NCI-H1048 (cell line): Measurements from ENCODE around the gene H1-8.

ENCODE experiments used
- DNase-seq: peaks from one replicate; lab custom pipeline; 2025; lab: John Stamatoyannopoulos, UW

H1-8 gene

GRCh38 chr3:129593595-129594339, 50.8 kb downstream of the H1-8 start:
- no peak for DNase-seq

GRCh38 chr3:129594409-129594808, 51.4 kb downstream of the H1-8 start:
- no peak for DNase-seq

DNA sequence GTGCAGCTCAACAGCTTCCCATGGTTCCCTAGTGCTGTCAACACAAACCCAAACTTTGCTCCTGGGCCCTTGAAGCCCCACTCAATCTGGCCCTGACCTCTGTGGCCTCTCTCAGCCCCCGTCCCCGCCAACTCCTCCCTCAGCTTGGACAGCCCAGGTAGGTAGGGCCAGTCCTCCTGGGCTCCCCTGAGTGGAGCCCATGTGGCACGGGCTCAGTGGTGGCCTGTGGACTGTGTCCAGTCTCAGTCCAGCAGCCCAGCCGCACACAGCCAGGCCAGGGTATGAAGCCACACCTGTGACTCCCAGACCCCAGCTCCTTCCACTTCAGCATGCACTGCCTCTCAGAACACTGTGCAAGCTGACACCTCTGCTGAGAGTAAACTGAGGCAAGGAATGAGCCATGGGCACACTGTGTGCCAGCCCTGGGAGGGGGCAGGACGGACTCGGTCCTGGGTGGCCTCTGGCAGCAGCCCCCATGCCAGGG, 52.0 kb downstream of the H1-8 start:
- DNase-seq: no peak

- DNase-seq: no peak
These were observed 52.7 kb downstream of the H1-8 start for GRCh38 chr3:129595544-129596193.

- no peak for DNase-seq
These were observed 53.5 kb downstream of the H1-8 start for GRCh38 chr3:129596194-129597086.

DNA sequence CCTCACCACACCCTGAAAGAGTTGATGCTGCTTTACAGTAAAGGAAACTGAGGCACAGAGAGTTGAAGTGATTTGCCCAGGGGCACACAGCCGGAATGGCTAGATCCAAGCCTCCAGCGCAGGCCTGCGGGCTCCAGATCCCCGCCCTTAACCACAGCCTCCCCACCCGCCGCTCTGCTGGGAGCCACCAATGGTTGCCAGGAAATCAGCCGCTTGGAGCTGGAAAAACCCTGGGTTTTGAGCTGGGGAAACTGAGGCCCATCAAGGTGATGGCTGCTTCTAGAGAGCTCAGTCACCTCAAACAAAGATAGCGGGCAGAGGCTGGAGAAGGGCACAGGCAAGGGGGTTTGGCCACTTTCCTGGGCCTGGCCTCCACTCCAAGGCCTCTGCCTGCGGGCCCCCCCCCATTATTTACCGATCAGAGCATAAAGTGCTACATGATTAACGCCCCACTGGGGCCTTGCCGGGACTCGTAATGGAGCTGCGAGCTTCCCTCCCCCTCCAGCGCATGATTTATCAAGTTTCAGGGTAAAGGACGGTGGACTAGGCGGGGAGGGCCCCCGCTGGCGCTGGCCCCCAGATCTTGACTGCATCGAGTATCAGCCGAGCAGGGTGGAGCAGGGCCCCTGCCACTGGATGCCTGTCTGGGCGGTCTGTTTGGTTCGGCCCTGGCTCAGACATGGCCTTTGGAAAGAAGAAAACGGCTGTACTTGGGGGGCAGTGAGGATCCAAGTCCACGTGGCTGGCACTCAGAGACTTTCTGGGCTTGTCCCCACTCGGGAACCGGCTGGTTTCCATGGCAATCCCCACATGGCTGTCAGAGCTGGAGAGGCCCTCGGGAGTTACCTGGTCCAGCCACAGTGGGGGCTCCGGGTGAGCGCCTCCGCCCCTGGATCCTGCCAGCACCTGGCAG, 54.4 kb downstream of the H1-8 start:
- no peak for DNase-seq

- no peak for DNase-seq
These were observed 55.0 kb downstream of the H1-8 start for GRCh38 chr3:129598000-129598381.

GRCh38 chr3:129598484-129598883, 55.5 kb downstream of the H1-8 start:
- no peak for DNase-seq

DNA sequence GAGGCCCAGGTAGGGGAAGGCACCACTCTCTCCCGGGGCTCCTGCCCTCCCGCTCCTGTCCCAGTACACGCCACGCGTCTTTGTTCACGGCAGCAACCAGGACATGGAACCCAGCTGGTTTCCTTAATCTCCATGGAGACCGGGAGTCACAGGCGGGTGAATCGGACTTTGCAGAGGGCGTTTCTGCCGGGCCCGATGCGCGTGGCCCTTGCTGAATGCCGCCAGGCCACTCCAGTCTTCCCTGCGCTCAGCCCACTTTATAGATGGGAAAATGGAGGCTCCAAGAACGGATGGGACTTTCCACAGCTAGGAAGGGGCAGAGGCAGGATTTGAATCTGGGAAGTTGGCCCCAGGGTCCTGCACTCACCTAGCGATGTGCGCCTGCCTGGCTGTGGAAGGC, 56.1 kb downstream of the H1-8 start:
- DNase-seq: no peak

DNA sequence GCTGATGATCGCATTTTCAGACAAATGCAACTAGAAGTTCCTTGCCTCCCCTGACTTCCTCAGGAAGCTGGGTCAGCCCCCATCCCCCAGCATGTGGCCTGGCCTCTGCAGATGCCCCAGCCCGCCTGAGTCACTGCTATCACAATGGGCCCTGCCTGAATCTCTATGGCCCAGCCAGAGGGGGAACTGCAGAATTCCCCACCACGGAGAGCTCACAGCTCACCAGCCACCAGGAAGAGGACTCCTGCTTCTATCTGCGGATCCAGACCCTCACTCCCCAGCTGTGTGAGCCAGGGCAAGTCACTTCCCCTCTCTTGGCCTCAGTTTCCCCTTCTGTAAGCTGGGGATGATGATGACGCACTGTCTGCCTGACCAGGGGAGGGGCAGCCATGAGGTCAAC, 56.6 kb downstream of the H1-8 start:
- no peak for DNase-seq

- DNase-seq: no peak
These were observed 57.4 kb downstream of the H1-8 start for GRCh38 chr3:129600348-129600747.
